MCF 10A (cell line): ENCODE measurements around the gene PTPRG. TPM values are rescaled to one million over a fixed set of nuclear protein-coding genes. Genes with fewer than 3 reads are reported as not detected.

Experiments
- BruUV-seq: library from RNA; stranded (reverse); fragments of 400-500 nt; replicated peaks from 2 replicates; lab custom pipeline; 2021; lab: Mats Ljungman, UMichigan
- CTCF ChIA-PET: fragments of 300-600 bp; sonication (Branson Sonifier 250); formaldehyde crosslinking; extraction: SDS; loops from one replicate; lab custom pipeline; 2021; ENCODE audit warnings: antibody characterized with exemption, inconsistent platforms; lab: Yijun Ruan, JAX
- POLR2A ChIA-PET: fragments of 300-600, 350-650 bp; sonication (Branson Sonifier 250); formaldehyde crosslinking; extraction: SDS; loops from one replicate; lab custom pipeline; 2020; ENCODE audit warnings: antibody characterized with exemption, inconsistent platforms; lab: Yijun Ruan, JAX
- DNase-seq: peaks from one replicate; pipeline ENCODE4 v3.0.0-alpha.2; 2018; ENCODE audit not compliant: unreplicated experiment
- H3K27ac Mint-ChIP-seq: one replicate; pipeline ENCODE4 v1.8.0; 2022; ENCODE audit warnings: mild to moderate bottlenecking, low read depth, mixed read lengths; ENCODE audit not compliant: unreplicated experiment
- H3K27me3 Mint-ChIP-seq: one replicate; pipeline ENCODE4 v1.8.0; 2022; ENCODE audit warnings: mixed read lengths; ENCODE audit not compliant: insufficient read depth, unreplicated experiment
- H3K36me3 Mint-ChIP-seq: one replicate; pipeline ENCODE4 v1.8.0; 2022; ENCODE audit warnings: mild to moderate bottlenecking, moderate library complexity, mixed read lengths; ENCODE audit not compliant: insufficient read depth, unreplicated experiment
- H3K4me1 Mint-ChIP-seq: one replicate; pipeline ENCODE4 v1.8.0; 2022; ENCODE audit warnings: mixed read lengths; ENCODE audit not compliant: insufficient read depth, unreplicated experiment
- H3K4me3 Mint-ChIP-seq: one replicate; pipeline ENCODE4 v1.8.0; 2022; ENCODE audit warnings: mild to moderate bottlenecking, moderate library complexity, mixed read lengths; ENCODE audit not compliant: unreplicated experiment
- H3K9me3 Mint-ChIP-seq: one replicate; pipeline ENCODE4 v1.8.0; 2022; ENCODE audit warnings: mixed read lengths; ENCODE audit not compliant: unreplicated experiment
- CTCF ChIP-seq: fragments of 200-600 bp; IDR thresholded peaks from one replicate; pipeline ENCODE4 v1.8.0; 2022; ENCODE audit warnings: antibody characterized with exemption, mild to moderate bottlenecking; ENCODE audit not compliant: unreplicated experiment
- intact Hi-C: fragments of 100-400 bp; cut with micrococcal nuclease; formaldehyde crosslinking; loops from 2 replicates; pipeline ENCODE4 v1.14.1; 2022
- total RNA-seq: library from RNA; stranded (reverse); gene quantifications from 2 replicates; pipeline ENCODE4 v1.2.3, GENCODE V29; 2022

The PTPRG gene
- total RNA-seq, 1 experiment from 2014 or later = 54.5 TPM

GRCh38 chr3:62098646-62099365, 537.4 kb downstream of the PTPRG start:
- no peak for TF ChIP-seq CTCF
- H3K36me3 Mint-ChIP-seq = peaks cover 11% of the 10 kb centered on the region
- no TSS peak for BruUV-seq
- DNase-seq = no peak
- ChIA-PET POLR2A (no interaction called here), CTCF (interaction anchor here (0.7 kb wide), 1 partner anchor 22 kb away, joined by 4 read pairs; no protein-coding TSS in a partner anchor)
- no peaks in the 10 kb centered on the region for H3K9me3 Mint-ChIP-seq
- no peaks in the 10 kb centered on the region for H3K4me1 Mint-ChIP-seq
- H3K4me3 Mint-ChIP-seq = no peak overlapping the region
- H3K27ac Mint-ChIP-seq = no peak overlapping the region
- no peaks in the 10 kb centered on the region for H3K27me3 Mint-ChIP-seq
- intact Hi-C loops = no loop called here

GRCh38 chr3:62100282-62100989, 539.1 kb downstream of the PTPRG start:
- peaks cover 17% of the 10 kb centered on the region for H3K36me3 Mint-ChIP-seq
- H3K4me3 Mint-ChIP-seq = no peak overlapping the region
- CTCF ChIA-PET = interaction anchor here (0.6 kb wide), 1 partner anchor 23 kb away, joined by 3 read pairs; no protein-coding TSS in a partner anchor
- no peak for TF ChIP-seq CTCF
- no peak overlapping the region for H3K27ac Mint-ChIP-seq
- no peaks in the 10 kb centered on the region for H3K4me1 Mint-ChIP-seq
- DNase-seq = no peak
- intact Hi-C loops = no loop called here
- H3K9me3 Mint-ChIP-seq = no peaks in the 10 kb centered on the region
- H3K27me3 Mint-ChIP-seq = no peaks in the 10 kb centered on the region
- BruUV-seq = no TSS peak
- POLR2A ChIA-PET = no interaction called here

DNA sequence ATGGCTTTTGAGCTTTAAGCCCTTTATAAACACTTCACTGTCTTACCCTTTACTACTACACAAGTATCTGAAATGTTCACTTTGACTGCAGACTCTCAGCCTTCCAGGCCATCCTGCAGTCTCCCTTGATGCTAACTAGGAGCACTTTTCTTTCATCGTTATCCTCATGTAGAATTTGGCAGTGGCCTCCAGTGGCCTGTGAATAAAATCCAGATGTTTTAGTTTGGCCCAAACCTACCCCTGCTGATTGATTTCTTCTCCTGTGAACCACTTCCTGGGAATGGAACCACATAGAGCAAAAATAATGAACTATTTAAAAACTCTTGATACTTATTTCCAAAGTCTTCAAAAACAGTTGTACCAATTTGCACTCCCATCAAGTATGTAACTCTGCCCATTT, 540.1 kb downstream of the PTPRG start:
- H3K27me3 Mint-ChIP-seq = no peaks in the 10 kb centered on the region

More for the DNA sequence above, 540.1 kb downstream of the PTPRG start:
- H3K4me1 Mint-ChIP-seq = no peaks in the 10 kb centered on the region
- no peak overlapping the region for H3K4me3 Mint-ChIP-seq
- H3K36me3 Mint-ChIP-seq = peaks cover 17% of the 10 kb centered on the region
- TF ChIP-seq CTCF = no peak
- H3K9me3 Mint-ChIP-seq = no peaks in the 10 kb centered on the region
- no peak for DNase-seq
- BruUV-seq = no TSS peak
- intact Hi-C loops = no loop called here
- CTCF ChIA-PET = no interaction called here
- POLR2A ChIA-PET = no interaction called here
- no peak overlapping the region for H3K27ac Mint-ChIP-seq
